ENCODE results near the gene UNC119.

Gene UNC119

GRCh38 chr17:28573521-28573920, 21.1 kb upstream of the UNC119 start:
- H3K27me3 ChIP-seq (ENCODE audit: control insufficient read depth, insufficient read depth, low read length), result no peaks in the 10 kb centered on the region
- no peak overlapping the region for H3K4me3 ChIP-seq (ENCODE audit: low read length)
- H3K36me3 ChIP-seq (ENCODE audit: control insufficient read depth, insufficient read depth, low read length), result peaks cover 5% of the 10 kb centered on the region; the same call in 1 of the 2 replicates
- no peak overlapping the region for H3K27ac ChIP-seq (ENCODE audit: low read length)
- no CpG with 5 or more reads among the region's 9 CpGs for whole genome bisulfite sequencing (ENCODE audit: insufficient coverage, insufficient read length)
- peaks cover 4% of the 10 kb centered on the region; the same call in 1 of the 2 replicates for H3K4me1 ChIP-seq (ENCODE audit: control insufficient read depth, insufficient read depth, low read length)
- no peaks in the 10 kb centered on the region for H3K9me3 ChIP-seq (ENCODE audit: control insufficient read depth, insufficient read depth, low read length)
- DNase-seq (ENCODE audit: low read depth, low spot score), result no peak

- H3K36me3 ChIP-seq (ENCODE audit: control insufficient read depth, insufficient read depth, low read length), result peaks cover under 1% of the 10 kb centered on the region; the same call in 1 of the 2 replicates
- no peaks in the 10 kb centered on the region for H3K27me3 ChIP-seq (ENCODE audit: control insufficient read depth, insufficient read depth, low read length)
- no peak overlapping the region for H3K4me3 ChIP-seq (ENCODE audit: low read length)
- no peak for DNase-seq (ENCODE audit: low read depth, low spot score)
- H3K4me1 ChIP-seq (ENCODE audit: control insufficient read depth, insufficient read depth, low read length), result peaks cover 4% of the 10 kb centered on the region; the same call in 1 of the 2 replicates
- no peaks in the 10 kb centered on the region for H3K9me3 ChIP-seq (ENCODE audit: control insufficient read depth, insufficient read depth, low read length)
- no peak overlapping the region for H3K27ac ChIP-seq (ENCODE audit: low read length)
These were observed 20.6 kb upstream of the UNC119 start for GRCh38 chr17:28573040-28573380.

GRCh38 chr17:28572259-28573039, 20.0 kb upstream of the UNC119 start:
- no peaks in the 10 kb centered on the region for H3K27me3 ChIP-seq (ENCODE audit: control insufficient read depth, insufficient read depth, low read length)
- H3K36me3 ChIP-seq (ENCODE audit: control insufficient read depth, insufficient read depth, low read length), result no peaks in the 10 kb centered on the region
- no peaks in the 10 kb centered on the region for H3K9me3 ChIP-seq (ENCODE audit: control insufficient read depth, insufficient read depth, low read length)
- no peak for DNase-seq (ENCODE audit: low read depth, low spot score)
- no peak overlapping the region for H3K4me3 ChIP-seq (ENCODE audit: low read length)
- no peak overlapping the region for H3K27ac ChIP-seq (ENCODE audit: low read length)
- no CpG with 5 or more reads among the region's 5 CpGs for WGBS (ENCODE audit: insufficient coverage, insufficient read length)
- peaks cover 4% of the 10 kb centered on the region; the same call in 1 of the 2 replicates for H3K4me1 ChIP-seq (ENCODE audit: control insufficient read depth, insufficient read depth, low read length)

- DNase-seq (ENCODE audit: low read depth, low spot score), result peak; percentile 73
- Histone ChIP-seq H3K4me3 (ENCODE audit: low read length) (peak within 1 kb of the TSS; percentile 69), H3K27ac (ENCODE audit: low read length) (no peak within 1 kb of the TSS), H3K36me3 (ENCODE audit: control insufficient read depth, insufficient read depth, low read length) (no peaks in the 10 kb centered on the region), H3K9me3 (ENCODE audit: control insufficient read depth, insufficient read depth, low read length) (no peaks in the 10 kb centered on the region), H3K4me1 (ENCODE audit: control insufficient read depth, insufficient read depth, low read length) (no peaks in the 10 kb centered on the region), H3K27me3 (ENCODE audit: control insufficient read depth, insufficient read depth, low read length) (no peaks in the 10 kb centered on the region)
- no CpG with 5 or more reads among the region's 49 CpGs for WGBS (ENCODE audit: insufficient coverage, insufficient read length)
These were observed 19.1 kb upstream of the UNC119 start, which contains the start of gene PIGS for GRCh38 chr17:28571361-28572122. Gene PIGS, minus strand, starts transcription at chr17:28571524. Its CDS starts 28 bp downstream, at chr17:28571496.

GRCh38 chr17:28570716-28571360, 18.4 kb upstream of the UNC119 start:
- no peak for DNase-seq (ENCODE audit: low read depth, low spot score)
- H3K36me3 ChIP-seq (ENCODE audit: control insufficient read depth, insufficient read depth, low read length), result no peaks in the 10 kb centered on the region
- H3K27ac ChIP-seq (ENCODE audit: low read length), result no peak overlapping the region
- WGBS (ENCODE audit: insufficient coverage, insufficient read length), result no CpG with 5 or more reads among the region's 39 CpGs
- no peaks in the 10 kb centered on the region for H3K9me3 ChIP-seq (ENCODE audit: control insufficient read depth, insufficient read depth, low read length)
- H3K4me3 ChIP-seq (ENCODE audit: low read length), result peak overlapping the region; percentile 69
- no peaks in the 10 kb centered on the region for H3K27me3 ChIP-seq (ENCODE audit: control insufficient read depth, insufficient read depth, low read length)
- no peaks in the 10 kb centered on the region for H3K4me1 ChIP-seq (ENCODE audit: control insufficient read depth, insufficient read depth, low read length)

- no CpG with 5 or more reads among the region's 1 CpG for WGBS (ENCODE audit: insufficient coverage, insufficient read length)
- no peak for DNase-seq (ENCODE audit: low read depth, low spot score)
- no peaks in the 10 kb centered on the region for H3K9me3 ChIP-seq (ENCODE audit: control insufficient read depth, insufficient read depth, low read length)
- no peaks in the 10 kb centered on the region for H3K27me3 ChIP-seq (ENCODE audit: control insufficient read depth, insufficient read depth, low read length)
- no peaks in the 10 kb centered on the region for H3K36me3 ChIP-seq (ENCODE audit: control insufficient read depth, insufficient read depth, low read length)
- no peak overlapping the region for H3K27ac ChIP-seq (ENCODE audit: low read length)
- H3K4me1 ChIP-seq (ENCODE audit: control insufficient read depth, insufficient read depth, low read length), result no peaks in the 10 kb centered on the region
- no peak overlapping the region for H3K4me3 ChIP-seq (ENCODE audit: low read length)
These were observed 17.0 kb upstream of the UNC119 start for GRCh38 chr17:28569446-28569845.

GRCh38 chr17:28567604-28568003, 15.2 kb upstream of the UNC119 start:
- no peaks in the 10 kb centered on the region for H3K9me3 ChIP-seq (ENCODE audit: control insufficient read depth, insufficient read depth, low read length)
- WGBS (ENCODE audit: insufficient coverage, insufficient read length), result no CpG with 5 or more reads among the region's 3 CpGs
- no peak for DNase-seq (ENCODE audit: low read depth, low spot score)
- H3K27ac ChIP-seq (ENCODE audit: low read length), result no peak overlapping the region
- no peaks in the 10 kb centered on the region for H3K27me3 ChIP-seq (ENCODE audit: control insufficient read depth, insufficient read depth, low read length)
- H3K4me1 ChIP-seq (ENCODE audit: control insufficient read depth, insufficient read depth, low read length), result no peaks in the 10 kb centered on the region
- H3K36me3 ChIP-seq (ENCODE audit: control insufficient read depth, insufficient read depth, low read length), result peaks cover 5% of the 10 kb centered on the region; the same call in 1 of the 2 replicates
- no peak overlapping the region for H3K4me3 ChIP-seq (ENCODE audit: low read length)

GRCh38 chr17:28563475-28563874, 11.1 kb upstream of the UNC119 start:
- Histone ChIP-seq H3K27ac (ENCODE audit: low read length) (no peak overlapping the region), H3K9me3 (ENCODE audit: control insufficient read depth, insufficient read depth, low read length) (no peaks in the 10 kb centered on the region), H3K36me3 (ENCODE audit: control insufficient read depth, insufficient read depth, low read length) (peaks cover 16% of the 10 kb centered on the region), H3K4me1 (ENCODE audit: control insufficient read depth, insufficient read depth, low read length) (no peaks in the 10 kb centered on the region), H3K4me3 (ENCODE audit: low read length) (no peak overlapping the region), H3K27me3 (ENCODE audit: control insufficient read depth, insufficient read depth, low read length) (no peaks in the 10 kb centered on the region)
- no peak for DNase-seq (ENCODE audit: low read depth, low spot score)
- WGBS (ENCODE audit: insufficient coverage, insufficient read length), result no CpG with 5 or more reads among the region's 3 CpGs

GRCh38 chr17:28555022-28555421, 2.6 kb upstream of the UNC119 start:
- WGBS (ENCODE audit: insufficient coverage, insufficient read length), result no CpG with 5 or more reads among the region's 3 CpGs
- Histone ChIP-seq H3K4me1 (ENCODE audit: control insufficient read depth, insufficient read depth, low read length) (no peaks in the 10 kb centered on the region), H3K36me3 (ENCODE audit: control insufficient read depth, insufficient read depth, low read length) (peaks cover 18% of the 10 kb centered on the region), H3K27ac (ENCODE audit: low read length) (no peak overlapping the region), H3K27me3 (ENCODE audit: control insufficient read depth, insufficient read depth, low read length) (no peaks in the 10 kb centered on the region), H3K4me3 (ENCODE audit: low read length) (no peak overlapping the region), H3K9me3 (ENCODE audit: control insufficient read depth, insufficient read depth, low read length) (no peaks in the 10 kb centered on the region)
- no peak for DNase-seq (ENCODE audit: low read depth, low spot score)

GRCh38 chr17:28554565-28554964, 2.1 kb upstream of the UNC119 start:
- Histone ChIP-seq H3K9me3 (ENCODE audit: control insufficient read depth, insufficient read depth, low read length) (no peaks in the 10 kb centered on the region), H3K36me3 (ENCODE audit: control insufficient read depth, insufficient read depth, low read length) (peaks cover 14% of the 10 kb centered on the region; the same call in 1 of the 2 replicates), H3K4me3 (ENCODE audit: low read length) (no peak overlapping the region), H3K4me1 (ENCODE audit: control insufficient read depth, insufficient read depth, low read length) (no peaks in the 10 kb centered on the region), H3K27ac (ENCODE audit: low read length) (no peak overlapping the region), H3K27me3 (ENCODE audit: control insufficient read depth, insufficient read depth, low read length) (no peaks in the 10 kb centered on the region)
- DNase-seq (ENCODE audit: low read depth, low spot score), result no peak
- WGBS (ENCODE audit: insufficient coverage, insufficient read length), result no CpG with 5 or more reads among the region's 6 CpGs

Data from iPS DF 6.9 (cell line).